Stimulated activated CD8-positive, alpha-beta memory T cell treated with anti-CD3 and anti-CD28 coated beads, Interleukin-4, amount 100 ng/mL, for 48 hours (primary cell): ENCODE data around the gene FAR1.
A peak's percentile ranks its signal among the peaks of the same experiment; 100 is the strongest.
"Not testable (repeated sequence)": the region's sequence is repeated elsewhere in the genome, so short reads cannot be mapped to it uniquely, and the experiment has no call there.

Experiments
- DNase-seq: peaks from one replicate; pipeline ENCODE4 v3.0.0-alpha.2; 2020

Gene FAR1

GRCh38 chr11:13720940-13721339 is 52.5 kb downstream of the FAR1 start:
- no peak for DNase-seq

- DNase-seq: no peak
Observed at GRCh38 chr11:13721760-13722159, 53.3 kb downstream of the FAR1 start.

DNA sequence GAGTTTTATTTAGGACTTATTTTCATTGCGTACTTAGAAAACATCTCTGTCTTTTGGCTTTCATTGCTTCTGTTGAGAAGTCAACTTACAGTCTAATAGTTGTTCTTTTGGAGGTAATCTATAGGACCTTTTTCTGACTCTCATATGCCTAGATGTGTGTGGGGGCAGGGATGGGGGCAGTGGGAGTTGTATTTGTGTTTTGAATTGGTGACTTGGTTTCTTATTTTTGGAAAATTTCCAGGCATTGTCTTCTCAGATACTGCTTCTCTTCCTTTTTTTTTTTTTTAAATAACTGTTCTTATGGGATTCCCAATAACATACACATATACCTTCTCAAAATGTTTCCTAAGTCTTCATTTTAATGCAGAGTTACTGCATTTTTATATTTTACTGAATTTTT is 58.0 kb downstream of the FAR1 start:
- DNase-seq: no peak

DNA sequence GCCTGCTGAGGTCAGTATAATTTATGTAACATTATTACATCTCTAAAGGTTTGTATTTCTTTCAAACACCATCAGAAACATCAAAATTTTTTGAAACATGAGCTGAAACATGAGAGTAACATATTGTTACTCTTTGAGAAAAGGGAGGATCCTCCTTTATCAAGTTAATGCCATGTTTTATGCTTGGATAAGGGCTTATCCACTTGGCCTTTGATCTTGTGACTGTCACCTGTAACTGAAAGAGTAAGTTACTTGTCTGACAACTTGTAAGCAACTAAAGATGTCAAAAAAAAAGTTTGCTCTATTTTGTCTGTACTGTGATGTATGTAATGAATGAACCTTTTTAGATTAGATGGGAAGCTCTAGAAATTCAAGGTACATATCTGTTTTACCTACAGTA is 59.6 kb downstream of the FAR1 start:
- no peak for DNase-seq

GRCh38 chr11:13734530-13734929 is 66.1 kb downstream of the FAR1 start:
- DNase-seq: no peak

DNA sequence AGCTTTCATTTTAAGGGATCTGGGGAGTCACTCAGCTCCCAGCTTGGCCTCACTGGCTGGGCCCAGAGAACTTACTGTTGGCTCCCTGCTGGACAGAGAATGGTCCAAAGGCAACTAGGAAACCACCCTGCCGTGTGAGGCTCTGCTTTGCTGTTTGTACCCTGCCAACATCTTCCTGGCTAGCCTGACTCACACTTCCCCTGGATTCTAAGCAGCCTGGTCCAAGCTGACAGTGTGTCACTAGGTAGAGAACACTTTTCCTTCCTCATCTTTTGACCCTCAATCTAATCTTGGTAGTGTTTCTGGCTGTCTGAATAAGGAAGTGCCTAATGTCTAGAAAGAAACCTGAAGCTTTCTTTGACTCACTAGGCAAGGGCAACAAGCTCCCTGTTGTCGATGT is 76.7 kb downstream of the FAR1 start:
- no peak for DNase-seq

- not testable (repeated sequence) for DNase-seq
Observed at GRCh38 chr11:13753316-13753715, 84.8 kb downstream of the FAR1 start.

GRCh38 chr11:13759050-13759449 is 90.6 kb downstream of the FAR1 start:
- DNase-seq: no peak

GRCh38 chr11:13760115-13760514 is 91.6 kb downstream of the FAR1 start:
- no peak for DNase-seq

GRCh38 chr11:13761250-13761649 is 92.8 kb downstream of the FAR1 start:
- DNase-seq: no peak

GRCh38 chr11:13761716-13762115 is 93.2 kb downstream of the FAR1 start:
- DNase-seq: no peak

DNA sequence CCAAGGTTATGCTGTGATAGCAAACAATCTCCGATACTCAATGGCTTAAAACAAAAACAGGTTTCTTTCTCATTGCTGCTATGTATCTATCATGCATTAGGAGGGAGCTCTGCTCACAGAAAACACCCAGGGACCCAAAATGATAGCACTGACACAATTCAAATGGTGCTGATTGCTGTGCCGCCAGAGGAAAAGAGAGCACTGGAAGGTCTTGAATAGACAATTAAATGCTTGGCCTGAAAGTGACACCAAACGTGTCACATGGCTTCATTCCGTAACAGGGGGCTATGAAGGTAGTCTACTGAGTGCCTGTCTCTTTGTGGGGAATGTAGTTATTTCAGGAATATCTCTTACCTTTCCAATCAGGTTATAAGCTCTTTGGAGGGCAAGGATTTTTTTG is 94.2 kb downstream of the FAR1 start:
- no peak for DNase-seq

- DNase-seq: no peak
Observed at GRCh38 chr11:13763341-13763740, 94.9 kb downstream of the FAR1 start.

GRCh38 chr11:13765886-13766285 is 97.4 kb downstream of the FAR1 start:
- DNase-seq: no peak

DNA sequence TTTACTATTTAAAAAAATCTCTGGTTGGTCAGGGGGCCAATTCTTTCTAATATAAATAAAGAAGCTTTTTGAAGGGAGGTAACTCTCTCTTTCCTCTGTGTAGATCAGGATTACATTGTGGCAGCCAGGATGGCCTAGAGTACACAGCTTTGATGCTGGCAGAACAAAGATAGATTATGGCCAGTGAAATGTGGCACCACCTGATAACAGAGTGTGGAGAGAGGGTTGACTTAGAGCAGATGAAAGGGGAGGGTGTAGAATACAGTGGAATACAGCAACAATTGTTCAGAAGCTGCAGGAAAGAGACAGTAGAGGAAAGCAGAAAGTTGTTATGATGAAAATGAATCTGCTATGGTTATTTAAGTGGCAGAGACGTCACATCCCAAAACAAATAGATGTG is 99.0 kb downstream of the FAR1 start:
- DNase-seq: no peak

GRCh38 chr11:13769188-13769587 is 100.7 kb downstream of the FAR1 start:
- no peak for DNase-seq

GRCh38 chr11:13771151-13771550 is 102.7 kb downstream of the FAR1 start:
- no peak for DNase-seq

- no peak for DNase-seq
Observed at GRCh38 chr11:13772223-13773046, 104.0 kb downstream of the FAR1 start.

DNA sequence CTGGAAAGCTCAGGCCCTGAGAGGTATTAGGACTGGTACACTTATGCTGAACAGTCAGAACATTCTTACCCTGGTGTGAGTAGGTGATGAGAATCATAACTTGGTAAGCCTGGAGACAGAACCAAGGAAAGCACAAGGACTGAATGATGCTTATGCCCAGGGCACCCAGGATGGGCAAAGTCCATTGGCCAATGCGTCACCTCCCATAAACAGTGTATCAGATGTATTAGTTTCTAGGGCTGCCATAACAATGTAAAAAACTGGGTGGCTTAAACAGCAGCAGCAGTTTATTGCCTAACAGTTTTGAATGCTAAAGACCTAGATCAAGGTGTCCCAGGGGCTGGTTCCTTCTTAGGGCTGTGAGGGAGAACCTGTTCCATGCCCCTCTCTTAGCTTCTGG is 107.0 kb downstream of the FAR1 start:
- DNase-seq: no peak

DNA sequence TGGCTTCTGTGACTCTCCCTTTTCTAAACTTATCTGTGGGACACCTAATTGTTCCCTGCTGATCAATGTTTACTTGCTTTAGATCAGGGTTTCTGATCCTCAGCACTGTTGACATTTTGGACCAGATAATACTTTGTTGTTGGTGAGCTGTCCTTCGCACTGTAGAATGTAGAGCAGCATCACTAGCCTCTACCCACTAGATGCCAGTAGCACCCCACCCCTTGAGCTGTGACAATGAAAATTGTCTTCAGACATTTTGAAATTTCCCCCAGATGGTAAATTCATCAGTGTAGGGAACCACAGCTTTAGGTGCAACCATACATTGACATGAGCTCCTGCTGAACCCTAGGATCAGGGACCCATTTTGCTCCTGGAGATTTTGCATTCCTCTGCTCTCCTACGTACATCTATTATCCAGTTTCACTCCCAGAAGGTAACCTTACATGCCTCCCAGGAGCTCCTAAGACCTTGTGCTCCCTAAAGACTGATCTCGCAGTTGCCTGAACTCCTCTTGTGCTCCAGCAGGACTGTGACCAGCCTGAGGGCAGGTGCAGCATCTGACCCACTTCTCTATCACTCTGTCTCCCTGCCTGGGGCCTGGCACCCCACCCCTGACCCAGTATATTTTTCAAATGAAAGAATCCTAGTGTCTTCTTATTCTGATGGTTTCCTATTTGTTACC is 107.8 kb downstream of the FAR1 start:
- DNase-seq: peak; percentile 30

DNA sequence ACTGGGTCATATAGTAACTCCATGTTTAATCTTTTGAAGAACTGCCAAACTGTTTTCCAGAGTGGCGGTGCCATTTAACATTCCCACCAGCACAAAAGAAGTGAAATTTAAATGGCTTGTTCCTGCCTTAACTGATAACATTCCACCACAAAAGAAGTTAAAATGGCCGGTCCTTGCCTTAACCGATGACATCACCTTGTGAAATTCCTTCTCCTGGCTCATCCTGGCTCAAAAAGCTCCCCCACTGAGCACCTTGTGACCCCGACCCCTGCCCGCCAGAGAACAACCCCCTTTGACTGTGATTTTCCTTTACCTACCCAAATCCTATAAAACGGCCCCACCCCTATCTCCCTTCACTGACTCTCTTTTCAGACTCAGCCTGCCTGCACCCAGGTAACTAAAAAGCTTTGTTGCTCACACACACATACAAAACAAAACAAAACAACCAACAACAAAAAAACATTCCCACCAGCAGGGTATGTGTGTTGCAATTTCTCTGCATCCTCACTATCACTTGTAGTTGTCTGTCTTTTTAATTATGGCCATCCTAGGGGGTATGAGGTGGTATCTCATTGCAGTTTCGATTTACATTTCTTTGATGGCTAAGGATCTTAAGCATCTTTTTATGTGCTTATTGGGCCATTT is 109.0 kb downstream of the FAR1 start:
- no peak for DNase-seq

- DNase-seq: no peak
Observed at GRCh38 chr11:13778345-13778744, 109.9 kb downstream of the FAR1 start.

DNA sequence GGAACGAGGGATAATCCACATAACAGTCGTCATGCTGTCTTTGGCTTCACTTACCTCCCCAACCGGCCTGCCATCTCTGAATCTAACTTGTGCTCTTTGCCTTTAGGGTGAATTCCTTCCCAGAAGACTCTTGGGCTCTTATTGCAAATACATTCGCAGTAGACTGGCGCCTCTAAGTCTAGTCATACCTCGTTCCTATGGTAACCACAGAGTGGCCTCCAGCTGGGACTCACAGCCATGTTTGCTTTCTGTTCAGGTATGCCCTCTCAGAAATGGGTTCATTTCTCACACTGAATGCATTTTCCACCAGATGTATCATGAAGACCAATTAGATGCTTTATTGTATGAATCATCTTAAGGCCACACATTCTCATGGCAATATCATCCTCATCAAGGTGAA is 112.7 kb downstream of the FAR1 start:
- DNase-seq: no peak
